Upper lobe of left lung (tissue), 4 donors: ENCODE results near the gene PRR15.

ENCODE experiments used
- CTCF ChIP-seq, 6 experiments: fragments of 450-650 bp in 4 of 6; fragments of 200-600 bp in 2 of 6; sonication (generic) in 2 of 6; IDR thresholded peaks; one replicate each; pipeline ENCODE4 v1.5.1; 2016 to 2019; ENCODE audit warnings: antibody characterized with exemption in 6 of 6
- POLR2A ChIP-seq, 4 donors: fragments of 450-650 bp; IDR thresholded peaks; one replicate each; pipeline ENCODE4 v1.5.1; 2016 to 2017; ENCODE audit warnings: antibody characterized with exemption in 4 of 4, mild to moderate bottlenecking in 2 of 4
- POLR2AphosphoS5 ChIP-seq, 2 donors: sonication (generic); formaldehyde crosslinking; IDR thresholded peaks; one replicate each; pipeline ENCODE4 v1.5.1; 2017; ENCODE audit warnings: antibody characterized with exemption in 2 of 2

DNA sequence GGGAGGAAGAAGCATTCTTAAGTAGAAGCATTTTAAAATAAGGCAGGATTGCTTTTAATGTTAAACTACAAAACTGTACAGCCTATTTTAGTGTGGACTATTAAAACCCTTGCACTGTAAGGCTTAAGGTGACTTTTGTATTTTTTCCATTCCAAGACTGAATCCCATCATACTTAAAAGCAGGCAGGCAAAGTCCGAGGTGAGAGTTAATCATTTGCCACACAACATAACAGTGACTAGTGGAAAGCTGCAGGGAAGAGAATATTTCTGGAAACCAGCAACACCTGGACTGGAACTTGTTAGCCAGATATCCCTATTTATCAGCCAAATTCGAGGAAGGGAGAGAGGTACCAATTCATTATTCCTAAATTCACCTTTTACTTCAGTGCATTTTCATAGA lies 3.5 kb downstream of the PRR15 start:
- TF ChIP-seq CTCF (IDR thresholded peaks at IDR 0.05): no peak
- TF ChIP-seq POLR2A (IDR thresholded peaks at IDR 0.05): no peak
- TF ChIP-seq POLR2AphosphoS5 (IDR thresholded peaks at IDR 0.05): no peak
